Measurements from ENCODE around the gene RAPGEF1.

GRCh38 chr9:131668439-131669268 lies 71.2 kb downstream of the RAPGEF1 start:
- TF ChIP-seq POLR2AphosphoS5 (IDR thresholded peaks at IDR 0.05; ENCODE audit: borderline replicate concordance, low read depth, low read length) (no peak), EZH2 (IDR thresholded peaks at IDR 0.05) (no peak)

All from SK-N-MC (cell line).